GM18861 (cell line): Measurements from ENCODE around the gene C1QTNF3.
"Not testable (repeated sequence)": the region's sequence is repeated elsewhere in the genome, so short reads cannot be mapped to it uniquely, and the experiment has no call there.

Experiments used
- ATAC-seq: cut with Tn5 transposase; IDR thresholded peaks from one replicate; pipeline ENCODE4 v1.9.1; 2021; ENCODE audit not compliant: unreplicated experiment

Gene C1QTNF3, protein sequence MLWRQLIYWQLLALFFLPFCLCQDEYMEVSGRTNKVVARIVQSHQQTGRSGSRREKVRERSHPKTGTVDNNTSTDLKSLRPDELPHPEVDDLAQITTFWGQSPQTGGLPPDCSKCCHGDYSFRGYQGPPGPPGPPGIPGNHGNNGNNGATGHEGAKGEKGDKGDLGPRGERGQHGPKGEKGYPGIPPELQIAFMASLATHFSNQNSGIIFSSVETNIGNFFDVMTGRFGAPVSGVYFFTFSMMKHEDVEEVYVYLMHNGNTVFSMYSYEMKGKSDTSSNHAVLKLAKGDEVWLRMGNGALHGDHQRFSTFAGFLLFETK

DNA sequence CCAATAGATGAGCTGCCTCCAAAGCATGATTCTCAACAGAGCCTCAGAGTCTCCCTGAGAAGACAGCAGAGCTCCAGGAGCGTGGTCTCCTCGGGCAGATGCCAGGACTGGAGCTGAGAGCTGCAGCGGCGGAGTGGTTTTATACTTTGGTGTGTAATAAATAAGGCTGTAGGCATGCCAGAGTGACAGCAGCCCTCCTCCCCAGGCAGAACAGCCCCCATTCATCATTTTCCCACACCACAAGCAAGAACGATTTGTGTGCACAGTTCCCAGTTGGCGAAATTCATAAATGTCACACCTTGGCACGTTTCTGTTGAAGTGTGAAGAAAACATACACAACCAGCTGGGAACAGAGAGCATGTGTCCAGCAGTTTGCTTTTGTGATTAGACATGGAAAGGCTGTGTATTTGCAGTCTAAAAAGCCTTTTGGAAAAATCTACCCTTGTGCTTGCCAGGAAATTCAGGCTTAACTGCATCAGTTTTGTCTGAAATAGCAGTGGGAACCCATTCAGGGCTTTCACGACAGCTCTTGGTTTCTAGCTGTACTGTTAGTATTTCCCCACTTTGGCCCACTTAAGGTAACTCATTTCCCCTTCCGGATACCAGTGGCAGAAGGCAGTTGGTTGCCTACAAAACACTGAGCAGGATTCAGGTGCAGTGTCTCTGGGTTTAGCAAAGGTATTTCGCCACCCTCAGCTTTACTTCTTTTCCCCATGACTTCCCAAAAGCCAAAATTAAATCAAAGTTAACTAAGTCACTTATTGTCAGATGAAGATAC is at the start of gene C1QTNF3:
Gene C1QTNF3, minus strand, starts transcription at position 115 of the 778 bp plus-strand sequence. Its CDS starts 88 bp downstream, at position 27.
- no peak for ATAC-seq

DNA sequence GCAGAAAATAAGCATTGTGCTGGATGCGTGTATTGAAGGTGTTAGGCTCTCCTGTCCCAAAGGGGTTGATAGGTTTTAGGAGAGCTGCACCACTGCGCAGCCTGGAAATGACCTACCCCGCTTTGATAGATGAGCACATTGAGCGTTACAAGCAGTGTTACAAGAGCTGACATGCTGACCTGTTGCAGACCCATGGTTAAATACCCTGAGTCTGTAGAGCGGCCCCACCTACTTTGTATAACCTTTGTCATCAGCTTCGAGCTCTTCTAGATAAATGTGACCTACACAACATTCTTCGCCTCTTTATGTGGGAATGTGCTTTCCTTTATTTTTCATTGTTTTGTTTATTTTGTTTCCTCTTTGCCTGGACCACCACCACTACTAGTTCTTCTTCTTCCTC is 48.0 kb upstream of the C1QTNF3 start:
- ATAC-seq: not testable (repeated sequence)

DNA sequence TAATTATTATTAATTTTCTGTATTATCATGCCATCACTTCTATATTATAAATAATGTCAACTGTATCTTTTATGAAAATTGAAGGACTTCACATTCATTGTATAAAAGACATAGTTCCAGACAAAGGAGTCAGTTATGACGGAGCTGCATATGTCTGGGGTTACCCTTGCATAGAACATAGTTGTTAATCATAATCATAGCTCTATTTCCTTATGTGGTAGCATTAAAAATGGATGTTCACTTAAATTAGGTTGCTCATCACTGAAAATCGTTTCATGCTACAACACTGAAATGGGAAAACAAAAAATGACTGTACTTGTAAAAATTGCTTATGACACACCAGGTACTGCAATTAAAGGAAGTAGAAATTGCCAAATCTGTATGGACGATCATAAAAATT is 46.8 kb upstream of the C1QTNF3 start:
- not testable (repeated sequence) for ATAC-seq

DNA sequence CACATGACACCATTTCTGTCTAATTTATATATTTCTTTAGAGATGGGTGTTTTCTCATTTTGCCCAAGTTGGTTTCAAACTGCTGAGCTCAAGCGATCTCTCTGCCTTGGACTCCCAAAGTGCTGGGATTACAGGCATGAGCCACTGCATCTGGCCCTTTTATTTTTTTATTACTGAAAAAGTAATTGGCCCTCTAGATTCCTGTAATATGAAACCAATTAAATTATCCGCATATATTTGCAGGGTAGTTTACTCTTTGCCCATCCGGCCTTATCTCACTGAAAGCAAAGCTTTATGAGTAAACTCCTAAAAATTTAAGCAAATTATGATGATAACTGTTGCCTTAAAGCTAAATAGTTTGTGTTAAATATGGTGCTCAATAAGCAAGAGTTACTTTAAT is 44.7 kb upstream of the C1QTNF3 start:
- ATAC-seq: not testable (repeated sequence)

DNA sequence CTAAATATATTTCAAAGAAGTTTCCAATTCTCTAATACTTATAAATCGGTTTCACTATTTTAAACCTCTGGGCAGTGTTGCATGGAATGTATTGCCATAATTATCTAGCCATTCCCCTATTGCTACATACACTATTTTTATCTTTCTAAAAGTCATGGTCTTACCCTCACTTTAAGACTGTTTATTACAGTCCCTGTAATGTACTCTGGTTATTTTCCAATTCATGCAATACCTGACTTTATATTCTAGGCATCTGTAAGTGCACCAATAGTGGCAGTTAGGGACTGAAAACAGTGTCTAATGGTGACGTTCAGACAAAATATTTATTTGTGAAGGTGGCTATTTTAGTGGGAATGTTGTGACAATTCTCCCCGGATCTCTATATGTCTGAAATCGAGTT is 40.9 kb upstream of the C1QTNF3 start:
- ATAC-seq: not testable (repeated sequence)

DNA sequence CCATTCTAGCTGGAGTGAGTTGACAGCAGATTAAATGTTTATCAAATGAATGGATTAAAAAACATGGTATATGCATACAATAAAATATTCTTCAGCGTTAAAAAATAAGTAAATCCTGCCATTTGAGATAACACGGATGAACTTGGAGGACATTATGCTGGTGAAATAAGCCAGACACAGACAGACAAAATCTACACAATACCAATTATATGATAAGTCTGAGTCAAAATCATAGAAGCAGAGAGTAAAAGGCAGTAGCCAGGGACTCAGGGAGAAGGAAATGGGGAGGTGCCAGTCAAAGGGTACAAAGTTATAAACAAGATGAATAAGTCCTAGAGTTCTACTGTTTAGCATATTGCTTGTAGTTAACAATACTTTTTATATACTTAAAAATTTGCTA is 36.5 kb upstream of the C1QTNF3 start:
- ATAC-seq: not testable (repeated sequence)

DNA sequence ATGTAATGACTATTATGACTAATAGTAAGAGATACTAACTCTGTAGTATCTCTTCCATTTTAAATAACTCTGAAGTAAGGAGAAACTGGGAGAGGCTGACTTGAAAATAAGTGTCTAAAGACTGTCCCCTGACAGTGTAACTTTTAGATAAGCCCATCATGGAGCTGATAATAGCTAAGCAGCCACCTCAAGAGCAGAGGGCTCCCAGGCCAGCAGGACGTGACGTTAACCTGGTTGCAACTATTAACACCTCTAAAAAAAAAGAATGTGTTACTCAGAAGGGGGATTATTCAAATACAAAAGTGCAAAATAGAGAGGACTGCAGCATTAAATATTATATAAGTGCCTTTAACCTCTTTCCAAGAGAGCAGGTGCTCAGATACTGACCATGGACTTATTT is 34.6 kb upstream of the C1QTNF3 start:
- ATAC-seq: not testable (repeated sequence)

DNA sequence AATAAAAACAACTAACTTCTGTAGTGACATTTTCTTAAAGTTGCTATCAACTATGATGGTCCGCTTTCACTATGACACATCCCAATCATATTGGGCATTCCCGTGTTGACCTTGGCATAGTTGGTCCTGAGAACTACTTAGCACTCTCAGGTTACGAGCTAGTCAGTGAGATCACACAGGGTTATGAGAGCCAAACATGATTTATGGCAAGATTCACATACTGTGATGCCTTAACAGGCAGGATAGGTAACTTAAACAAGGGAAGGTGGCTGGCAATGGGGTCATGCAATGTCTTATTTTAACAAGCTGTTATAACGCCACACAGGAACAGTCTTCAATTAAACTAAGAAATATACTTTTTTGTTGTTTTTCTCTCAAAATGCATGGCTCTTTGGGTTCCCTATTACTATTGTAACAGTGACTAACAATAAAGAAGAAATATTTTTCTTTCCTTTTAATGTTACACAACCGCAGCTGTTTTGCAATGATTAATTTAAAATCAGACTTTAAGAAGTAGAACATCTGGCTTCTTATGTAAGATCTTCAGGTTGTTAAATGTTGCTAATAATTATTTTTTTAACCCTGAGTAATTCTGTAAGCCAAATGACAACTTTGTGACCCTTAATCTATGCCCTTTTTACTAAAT is 33.8 kb upstream of the C1QTNF3 start:
- not testable (repeated sequence) for ATAC-seq

DNA sequence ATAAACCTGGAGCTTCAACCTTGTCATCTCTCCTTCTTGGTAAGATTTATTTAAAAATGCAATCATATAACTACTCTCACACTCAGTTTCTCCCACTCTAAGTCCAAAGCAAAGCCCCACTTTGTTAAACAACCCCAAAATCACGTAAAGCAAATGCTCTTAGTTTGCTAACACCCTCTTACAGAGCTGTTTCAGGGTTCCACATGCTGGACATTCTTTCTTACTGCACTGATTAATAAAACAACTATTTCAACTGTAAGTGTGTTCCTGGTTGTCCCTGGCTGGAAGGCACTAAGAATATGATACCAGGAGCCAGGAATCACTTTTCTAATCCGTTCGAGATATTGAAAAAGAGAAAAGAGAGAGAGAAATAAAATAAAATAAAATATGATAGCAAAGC is 31.5 kb upstream of the C1QTNF3 start:
- ATAC-seq: not testable (repeated sequence)

DNA sequence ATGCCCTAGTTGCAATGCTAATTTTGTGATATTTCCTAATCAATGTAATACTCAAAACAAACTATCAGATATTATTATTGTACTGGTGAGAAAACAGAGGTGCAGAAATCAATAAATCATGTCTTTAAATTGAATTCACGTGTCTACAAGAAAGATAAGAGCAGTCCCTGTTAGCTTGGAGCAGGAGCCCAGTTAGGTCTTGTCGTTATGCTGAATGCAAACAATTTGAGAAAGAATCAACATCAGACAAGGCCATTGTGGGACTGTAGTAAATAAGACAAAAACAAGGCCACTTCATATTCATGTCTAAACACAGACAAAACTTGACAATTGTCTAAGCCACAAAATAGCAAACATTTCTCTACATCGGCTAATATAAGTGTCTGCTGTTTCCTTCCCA is 31.1 kb upstream of the C1QTNF3 start:
- ATAC-seq: not testable (repeated sequence)

DNA sequence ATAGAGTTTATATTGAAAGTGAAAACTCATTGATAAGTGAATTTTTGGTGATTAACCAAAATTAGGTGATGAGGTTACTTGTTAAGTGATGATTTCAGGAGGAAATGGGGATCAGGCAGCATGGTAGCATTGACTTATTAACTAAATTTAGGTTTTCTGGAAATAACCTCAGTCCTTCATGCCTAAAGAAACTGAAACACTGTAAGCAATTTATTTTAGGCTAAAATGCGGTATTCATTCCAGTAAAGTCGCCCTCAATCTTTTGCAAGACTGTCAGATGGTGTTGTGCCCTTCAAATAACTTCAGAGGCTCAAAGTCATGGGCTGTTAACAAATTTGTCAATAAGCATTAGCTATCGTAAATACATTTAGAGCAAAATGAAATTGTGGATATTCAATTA is 27.6 kb upstream of the C1QTNF3 start:
- ATAC-seq: not testable (repeated sequence)

DNA sequence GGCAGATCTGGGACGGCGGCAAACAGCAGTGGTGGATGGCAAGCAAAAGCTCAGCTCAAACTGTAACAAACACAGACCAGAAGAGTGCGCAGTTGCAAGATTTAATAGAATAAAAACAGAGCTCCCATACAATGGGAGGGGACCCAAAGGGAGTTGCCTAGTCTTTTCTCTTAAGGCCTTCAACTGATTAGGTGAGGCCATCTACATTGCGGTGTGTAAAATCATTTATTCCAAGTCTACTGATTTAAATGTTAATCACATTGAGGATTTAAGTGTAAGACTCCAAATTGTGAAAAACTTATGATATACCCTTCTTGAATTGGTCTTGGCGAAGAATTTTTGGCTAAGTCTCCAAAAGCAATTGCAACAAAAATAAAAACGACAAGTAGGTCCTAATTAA is 21.6 kb upstream of the C1QTNF3 start:
- ATAC-seq: no peak

DNA sequence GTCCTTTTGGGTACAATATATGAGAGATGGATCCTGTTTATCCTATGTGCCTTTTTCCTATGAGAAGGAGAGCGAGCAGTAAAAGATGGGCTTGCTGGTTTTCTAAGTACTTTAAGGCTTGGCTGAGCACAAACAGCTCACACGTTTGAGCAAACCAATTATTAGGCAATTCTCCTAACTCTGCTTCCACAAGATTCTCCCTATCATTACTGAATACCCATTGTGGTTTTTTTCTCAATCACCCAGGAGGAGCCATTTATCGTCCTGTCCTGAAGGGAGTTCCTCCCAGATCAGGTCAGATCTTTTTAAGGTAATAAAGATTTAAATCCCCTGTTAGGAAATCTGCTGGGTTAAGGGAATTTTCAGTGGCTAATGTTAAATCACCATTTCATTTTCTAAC is 19.4 kb upstream of the C1QTNF3 start:
- no peak for ATAC-seq

DNA sequence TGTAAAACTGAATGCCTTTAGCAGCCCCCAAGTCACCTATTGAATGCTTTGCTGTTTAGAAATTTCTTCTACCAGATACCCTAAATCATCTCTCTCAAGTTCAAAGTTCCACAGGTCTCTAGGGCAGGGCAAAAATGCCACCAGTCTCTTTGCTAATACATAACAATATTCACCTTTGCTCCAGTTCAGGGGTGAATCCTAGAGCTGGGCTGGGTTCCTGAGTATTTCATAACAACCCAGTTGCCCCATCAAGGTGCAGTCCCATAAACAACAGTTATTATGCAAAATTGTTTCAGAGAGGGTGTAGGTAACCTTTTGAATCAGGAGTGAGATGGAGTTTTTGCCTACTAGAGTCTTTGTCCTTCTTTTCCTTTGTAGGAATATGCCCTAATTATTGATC is 19.0 kb upstream of the C1QTNF3 start:
- no peak for ATAC-seq

DNA sequence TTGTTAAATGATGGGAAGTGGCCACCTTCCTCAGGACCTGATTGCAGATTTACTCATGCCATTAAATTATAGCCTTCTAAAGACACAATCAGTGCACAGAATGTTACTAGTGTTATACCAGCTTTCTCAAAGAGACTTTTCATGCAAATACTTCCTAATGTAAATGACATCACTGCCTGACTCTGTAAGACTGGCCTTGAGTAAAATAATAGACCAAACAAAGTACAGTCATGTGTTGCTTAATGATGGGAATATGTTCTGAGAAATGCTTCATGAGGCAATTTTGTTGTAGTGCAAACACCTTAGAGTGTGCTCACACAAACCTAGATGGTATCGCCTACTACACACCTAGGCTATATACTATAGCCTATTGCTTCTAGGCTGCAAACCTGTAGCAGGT is 17.0 kb upstream of the C1QTNF3 start:
- no peak for ATAC-seq

DNA sequence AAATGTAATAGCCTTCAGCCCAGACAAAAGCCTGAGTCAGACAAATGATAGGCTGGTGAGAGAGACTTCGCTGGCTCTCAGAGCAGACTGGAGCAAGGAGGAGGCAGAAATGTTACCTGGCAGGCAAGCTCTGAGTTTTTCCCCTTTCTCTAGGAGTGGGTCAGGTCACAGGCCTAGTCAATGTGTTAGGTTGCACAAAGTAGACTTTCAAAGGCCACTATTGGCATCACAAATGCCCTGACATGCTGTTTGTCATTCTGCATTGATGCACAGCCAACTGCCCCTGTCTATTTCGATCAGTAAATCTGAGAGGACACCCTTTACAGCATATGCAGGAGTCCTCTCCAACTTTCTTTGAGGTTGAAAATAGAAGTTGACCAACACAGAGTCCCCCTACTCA is 15.5 kb upstream of the C1QTNF3 start:
- ATAC-seq: no peak

DNA sequence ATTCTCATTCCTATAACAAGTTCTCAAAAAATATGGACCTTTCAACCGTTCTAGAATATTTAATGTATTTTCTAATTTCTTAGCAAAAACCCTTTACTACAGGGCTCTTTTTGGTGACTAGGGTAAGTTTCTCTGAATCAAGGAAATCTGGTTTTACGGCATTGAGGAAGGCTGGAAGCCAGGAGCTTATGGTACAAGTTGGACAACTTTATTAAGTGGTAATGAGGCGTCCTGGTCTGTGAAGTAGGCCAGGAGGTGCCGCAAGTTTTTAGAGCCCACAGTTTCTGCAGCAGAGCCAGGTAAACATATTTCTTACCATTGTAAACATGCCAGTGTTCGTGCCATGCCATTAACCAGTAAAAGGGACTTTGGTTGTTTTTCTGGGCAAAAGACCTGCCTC is 14.6 kb upstream of the C1QTNF3 start:
- ATAC-seq: no peak

DNA sequence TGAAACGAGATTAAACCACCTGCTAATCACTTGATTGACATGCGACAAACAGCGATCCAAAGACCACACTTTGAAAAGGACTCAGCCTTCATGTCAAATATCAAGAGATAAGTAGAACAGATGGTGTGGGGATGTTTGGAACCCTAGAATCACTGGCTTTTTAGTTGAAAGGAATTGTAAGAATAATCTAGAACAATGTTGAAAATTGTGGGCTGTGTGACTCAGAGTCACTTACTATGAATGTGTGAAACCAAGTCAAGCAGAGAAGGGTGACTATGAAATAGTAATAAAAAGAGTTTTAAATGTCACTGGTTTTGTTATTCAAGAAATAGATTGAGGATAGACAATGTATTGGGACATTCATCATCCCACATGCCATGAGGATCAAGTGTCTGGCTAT is 14.1 kb upstream of the C1QTNF3 start:
- ATAC-seq: no peak

DNA sequence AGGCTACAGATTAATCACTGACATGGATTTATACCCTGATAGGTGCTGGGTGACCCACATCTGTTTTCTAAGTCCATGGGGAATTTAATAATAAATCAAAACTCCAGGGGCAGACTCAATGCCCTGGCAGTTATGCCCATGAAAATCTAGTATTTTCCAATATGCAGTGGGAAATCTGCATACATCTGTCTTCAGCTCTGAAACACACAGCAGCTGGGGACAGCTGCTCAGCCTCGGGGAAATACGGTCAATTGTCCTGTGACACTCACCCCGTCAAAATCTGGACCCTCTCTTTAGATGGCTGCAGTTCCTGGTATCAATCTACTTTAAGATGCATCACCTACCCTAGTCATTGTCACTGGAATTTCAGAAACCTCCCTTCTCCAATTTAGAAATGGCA is 12.7 kb upstream of the C1QTNF3 start:
- ATAC-seq: no peak

DNA sequence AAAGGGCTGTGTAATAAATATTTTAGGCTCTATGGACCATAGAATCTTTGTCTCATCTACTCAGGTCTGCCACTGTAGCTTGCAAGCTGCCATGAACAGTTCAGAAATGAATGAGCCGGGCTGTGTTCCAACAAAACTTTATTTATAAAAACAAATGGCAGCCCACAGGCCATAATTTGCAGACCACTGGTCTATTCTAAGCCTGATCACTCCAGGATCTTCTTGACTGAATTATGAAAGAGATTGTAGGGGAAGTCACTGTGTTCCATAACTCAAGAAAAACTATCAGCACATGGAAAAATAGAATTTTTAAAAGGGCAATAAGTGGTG is 11.4 kb upstream of the C1QTNF3 start:
- no peak for ATAC-seq

DNA sequence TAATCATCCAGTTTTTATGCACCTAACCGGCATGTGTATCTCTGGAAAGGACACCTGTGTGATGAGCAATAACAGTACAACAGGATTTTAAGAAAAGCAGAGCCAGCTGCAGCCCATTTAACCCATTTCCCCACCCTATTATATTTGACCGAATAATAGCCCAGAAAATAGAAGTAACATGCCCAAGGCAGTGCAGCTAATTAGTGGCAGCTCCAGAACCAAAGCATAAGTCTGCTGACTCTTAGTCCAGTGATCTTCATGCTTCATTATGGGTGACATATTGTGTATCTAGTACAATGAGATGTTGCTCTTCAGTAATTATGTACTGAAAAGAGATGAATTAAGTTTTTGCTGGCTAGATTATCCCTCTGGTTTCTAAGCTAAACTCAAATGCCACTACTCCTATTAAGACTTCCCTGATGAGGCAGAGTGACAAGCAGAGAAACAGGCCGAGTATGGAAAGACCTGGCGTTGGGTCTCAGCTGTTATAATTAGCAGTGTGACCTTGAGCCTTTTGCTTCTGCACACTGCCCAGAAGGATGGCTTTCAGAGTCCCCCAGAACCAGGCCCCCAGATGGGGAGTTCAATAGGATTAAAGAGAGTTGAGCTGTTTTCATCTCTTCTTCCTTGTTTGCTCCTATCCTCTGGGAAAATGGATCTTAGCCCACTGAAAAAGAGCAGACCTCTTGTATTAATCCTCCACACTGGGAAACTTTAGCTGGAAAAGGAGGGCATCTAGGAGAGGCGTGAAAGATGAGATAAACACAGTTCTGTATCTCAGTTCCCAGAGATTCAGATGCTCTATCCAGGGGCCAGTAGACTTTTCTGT is 10.8 kb upstream of the C1QTNF3 start:
- no peak for ATAC-seq
